HL-60 (cell line): Measurements from ENCODE around the gene GFOD1.

ENCODE experiments used
- CTCF ChIP-seq: IDR thresholded peaks from one replicate; pipeline ENCODE4 v1.5.1; 2011; ENCODE audit warnings: low read length, control low read depth, inconsistent platforms; ENCODE audit not compliant: insufficient read depth
- GABPA ChIP-seq: IDR thresholded peaks from 2 replicates; pipeline ENCODE4 v1.6.1; 2012; ENCODE audit warnings: low read depth
- POLR2AphosphoS5 ChIP-seq: IDR thresholded peaks from 2 replicates; pipeline ENCODE4 v1.6.1; 2012; ENCODE audit warnings: low read depth
- REST ChIP-seq: IDR thresholded peaks from 2 replicates; pipeline ENCODE4 v1.6.1; 2012; ENCODE audit warnings: low read depth; ENCODE audit not compliant: insufficient replicate concordance

GRCh38 chr6:13348334-13349113, 138.9 kb downstream of the GFOD1 start:
- TF ChIP-seq CTCF (no peak), POLR2AphosphoS5 (no peak), REST (no peak), GABPA (no peak)
